GM13976 (cell line): Measurements from ENCODE around the gene FOCAD.
A peak's percentile ranks its signal among the peaks of the same experiment; 100 is the strongest.

Source experiments
- DNase-seq: peaks from one replicate; pipeline ENCODE4 v3.0.0; 2012; ENCODE audit warnings: low spot score
- CTCF ChIP-seq: IDR thresholded peaks from 2 replicates; pipeline ENCODE4 v1.5.1; 2012; ENCODE audit warnings: borderline replicate concordance, mild to moderate bottlenecking; ENCODE audit not compliant: insufficient read depth; ENCODE audit errors: extremely low read depth, missing control alignments, control extremely low read depth
- in situ Hi-C: fragments of 300-500 bp; cut with MboI; formaldehyde crosslinking; loops from one replicate; pipeline ENCODE4 v1.12.0; 2022; ENCODE audit warnings: low sequenced_read_pairs, mixed read lengths, inconsistent platforms; ENCODE audit not compliant: unreplicated experiment

Gene FOCAD, protein sequence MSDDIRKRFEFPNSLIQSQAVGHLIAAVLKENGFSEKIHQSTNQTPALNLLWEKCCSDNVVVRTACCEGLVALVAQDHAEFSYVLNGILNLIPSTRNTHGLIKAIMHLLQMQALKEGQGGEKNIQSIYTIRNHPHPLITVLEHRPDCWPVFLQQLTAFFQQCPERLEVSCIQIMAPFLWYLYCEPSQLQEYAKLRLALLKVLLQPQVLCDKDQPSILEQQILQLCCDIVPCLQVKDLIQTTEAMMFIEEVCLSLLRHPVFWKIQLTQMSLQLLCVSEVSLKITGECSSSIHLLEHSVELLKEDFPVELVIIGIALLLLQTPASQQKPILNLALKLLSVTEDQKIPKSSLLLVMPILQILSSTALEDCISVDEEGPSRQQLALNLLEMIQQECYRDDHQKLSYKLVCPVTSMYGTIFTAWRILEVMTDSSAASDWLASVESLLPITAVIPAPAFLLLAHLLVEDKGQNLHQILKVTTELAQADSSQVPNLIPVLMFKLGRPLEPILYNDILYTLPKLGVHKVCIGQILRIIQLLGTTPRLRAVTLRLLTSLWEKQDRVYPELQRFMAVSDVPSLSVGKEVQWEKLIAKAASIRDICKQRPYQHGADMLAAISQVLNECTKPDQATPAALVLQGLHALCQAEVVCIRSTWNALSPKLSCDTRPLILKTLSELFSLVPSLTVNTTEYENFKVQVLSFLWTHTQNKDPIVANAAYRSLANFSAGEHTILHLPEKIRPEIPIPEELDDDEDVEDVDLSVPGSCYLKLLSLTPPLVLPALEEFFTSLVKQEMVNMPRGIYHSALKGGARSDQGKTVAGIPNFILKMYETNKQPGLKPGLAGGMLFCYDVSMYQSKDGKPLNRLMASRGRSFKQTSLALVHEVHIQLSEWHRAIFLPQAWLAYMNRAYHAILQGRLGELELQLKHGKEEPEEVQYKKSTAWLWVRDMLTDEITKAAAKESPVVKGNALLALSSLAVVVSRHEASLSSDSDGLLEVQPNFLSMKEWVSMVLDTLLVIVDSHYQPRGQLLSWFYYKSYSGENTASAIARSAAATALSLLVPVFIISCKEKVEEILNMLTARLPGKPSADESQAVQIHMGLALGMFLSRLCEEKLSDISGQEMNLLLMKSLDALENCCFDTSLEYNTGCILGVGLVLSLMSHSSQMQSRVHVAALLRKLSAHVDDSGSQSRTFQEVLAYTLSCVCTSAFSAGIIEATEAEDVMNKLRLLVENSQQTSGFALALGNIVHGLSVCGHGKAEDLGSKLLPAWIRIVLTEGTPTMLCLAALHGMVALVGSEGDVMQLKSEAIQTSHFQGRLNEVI (N-terminal part only)

DNA sequence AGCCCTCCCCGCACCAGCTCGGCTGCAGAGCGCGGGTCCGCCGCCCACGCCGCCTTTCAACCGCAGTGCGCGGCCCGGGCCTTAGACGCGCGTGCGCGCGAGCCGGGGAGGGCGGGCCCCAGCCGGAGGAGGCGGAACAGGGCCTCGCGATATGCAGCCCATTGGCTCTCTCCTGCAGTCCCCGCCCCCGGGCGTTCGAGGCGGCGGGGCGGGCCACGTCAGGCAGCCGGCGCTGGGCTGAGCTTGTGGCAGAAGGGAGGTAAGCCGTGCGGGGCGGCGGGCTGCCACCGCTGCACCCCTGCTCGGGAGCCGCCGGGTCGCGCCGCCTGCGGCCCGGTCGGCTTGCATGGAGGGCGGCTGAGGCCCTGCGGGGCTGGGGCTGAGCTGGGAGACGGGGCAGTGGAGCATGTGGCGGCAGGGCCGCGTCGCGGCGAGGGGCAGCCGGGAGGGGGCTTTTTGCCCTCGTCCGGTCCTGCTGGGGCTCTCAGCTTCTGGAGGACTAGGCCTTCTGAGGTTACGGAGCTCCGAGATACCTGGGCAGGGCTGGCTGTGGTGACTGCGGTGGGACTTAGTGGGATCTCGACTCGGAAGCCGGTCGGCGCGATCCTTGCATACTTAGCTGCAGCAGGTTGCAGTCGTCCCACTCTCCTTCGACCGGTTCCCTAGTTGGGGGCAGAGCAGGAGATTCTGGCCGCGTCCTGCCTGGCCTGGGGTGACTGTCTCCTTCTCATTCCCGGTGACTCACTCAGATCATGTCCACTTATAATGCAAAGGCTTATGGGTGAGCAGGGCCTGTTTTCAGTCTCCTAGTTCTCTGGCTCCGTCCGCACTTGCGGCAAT, at the start of gene FOCAD:
Gene FOCAD, plus strand, starts transcription at position 225 of the 840 bp plus-strand sequence. CDS start 31,095 bp downstream, outside the sequence.
- in situ Hi-C loops = no loop called here
- peak; percentile 98 for DNase-seq
- no peak for TF ChIP-seq CTCF

- no peak for TF ChIP-seq CTCF
Observed at GRCh38 chr9:20634895-20635294, 49.2 kb upstream of the FOCAD start.

DNA sequence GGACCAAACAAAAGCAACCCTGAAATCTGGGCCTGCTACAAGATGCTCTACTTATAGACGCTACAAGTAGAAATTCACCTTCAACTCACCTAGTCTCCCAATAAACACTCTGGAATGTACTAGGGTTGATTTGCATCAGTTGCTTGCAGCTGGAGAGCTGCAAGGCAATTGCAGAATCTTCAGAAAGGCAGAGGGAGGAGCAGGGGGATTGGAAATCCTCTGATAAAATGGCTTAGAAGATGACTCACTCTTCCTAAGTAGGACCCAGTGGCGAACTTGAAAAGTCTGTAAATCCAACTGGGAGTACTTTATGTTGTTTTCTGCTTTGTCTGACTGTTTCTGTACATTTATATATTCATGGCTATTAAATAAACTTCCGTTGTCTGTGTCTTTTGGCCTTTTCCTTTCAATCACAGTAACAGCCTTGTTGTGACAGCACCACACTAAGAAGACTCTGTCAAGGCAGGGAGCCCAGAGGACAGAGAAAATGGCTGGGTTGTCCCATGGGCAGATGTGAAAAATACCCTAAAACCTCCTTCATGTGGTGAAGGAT, 47.1 kb upstream of the FOCAD start:
- in situ Hi-C loops = no loop called here
- no peak for DNase-seq
- no peak for TF ChIP-seq CTCF

More at GRCh38 chr9:20634895-20635294, 49.2 kb upstream of the FOCAD start:
- in situ Hi-C loops = no loop called here
- DNase-seq = no peak

DNA sequence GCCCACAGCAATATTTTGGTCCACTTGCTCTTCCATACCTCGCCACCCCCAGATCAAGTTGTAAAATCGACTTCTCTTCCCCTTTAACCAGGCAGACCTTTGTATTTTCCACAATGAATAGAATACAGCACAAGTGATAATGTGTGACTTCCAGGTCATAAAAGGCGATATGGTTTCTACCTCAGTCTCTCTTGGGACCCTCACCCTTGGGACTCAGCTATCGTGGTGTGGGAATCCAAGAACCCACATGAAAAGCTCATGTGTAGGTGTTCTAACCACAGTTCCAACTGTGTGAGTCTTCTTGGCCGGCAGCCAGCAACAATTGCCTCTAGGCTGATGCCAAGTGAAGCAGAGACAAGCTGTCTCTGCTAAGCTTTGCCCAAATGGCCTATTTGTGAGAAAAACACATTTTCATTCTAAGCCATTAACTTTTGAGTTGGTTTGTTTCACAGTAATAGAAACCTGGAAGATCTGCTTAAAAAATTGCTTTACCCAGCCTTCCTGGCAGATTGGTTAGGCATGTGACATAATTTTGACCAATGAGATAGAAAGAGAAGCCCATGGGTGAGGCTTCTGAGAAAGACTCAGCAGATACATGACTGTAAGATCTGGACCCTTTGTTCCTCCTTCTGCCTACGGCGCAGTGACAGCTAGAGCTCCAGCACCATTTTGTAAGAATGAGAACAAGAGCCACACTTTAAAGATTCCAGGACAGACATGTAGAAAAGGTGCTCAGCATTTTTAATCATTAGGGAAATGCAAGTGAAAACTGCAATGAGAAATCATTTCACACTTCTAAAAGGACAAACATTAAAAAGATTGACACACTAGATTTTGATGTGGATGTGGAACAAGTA, 43.5 kb upstream of the FOCAD start:
- peak; percentile 48 for DNase-seq
- TF ChIP-seq CTCF = no peak
- in situ Hi-C loops = no loop called here

DNA sequence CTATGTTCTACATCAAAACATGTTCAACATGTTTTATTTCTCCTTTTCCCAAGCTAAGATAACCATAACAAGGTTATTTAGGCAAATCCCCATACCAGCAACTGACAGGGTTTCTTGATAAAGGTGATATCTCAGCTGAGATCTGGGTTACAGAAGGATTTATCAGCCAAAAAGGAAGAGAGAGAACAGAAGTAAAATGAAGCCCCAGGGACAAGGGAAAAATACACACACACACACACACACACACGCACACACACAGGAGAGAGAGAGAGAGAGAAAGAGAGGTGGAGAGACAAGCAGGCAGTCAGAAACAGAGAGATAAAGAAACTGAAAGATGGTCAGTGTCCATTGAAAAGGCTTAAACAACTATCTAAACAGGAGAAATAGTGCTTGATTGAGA, 42.0 kb upstream of the FOCAD start:
- TF ChIP-seq CTCF = no peak
- in situ Hi-C loops = no loop called here
- no peak for DNase-seq
